T-helper 22 cell (primary cell): ENCODE measurements around the gene IDE.
"Not testable (repeated sequence)": the region's sequence is repeated elsewhere in the genome, so short reads cannot be mapped to it uniquely, and the experiment has no call there.

ENCODE experiments used
- DNase-seq: peaks from one replicate; pipeline ENCODE4 v3.0.0-alpha.2; 2020; ENCODE audit warnings: low read depth

Gene IDE

DNA sequence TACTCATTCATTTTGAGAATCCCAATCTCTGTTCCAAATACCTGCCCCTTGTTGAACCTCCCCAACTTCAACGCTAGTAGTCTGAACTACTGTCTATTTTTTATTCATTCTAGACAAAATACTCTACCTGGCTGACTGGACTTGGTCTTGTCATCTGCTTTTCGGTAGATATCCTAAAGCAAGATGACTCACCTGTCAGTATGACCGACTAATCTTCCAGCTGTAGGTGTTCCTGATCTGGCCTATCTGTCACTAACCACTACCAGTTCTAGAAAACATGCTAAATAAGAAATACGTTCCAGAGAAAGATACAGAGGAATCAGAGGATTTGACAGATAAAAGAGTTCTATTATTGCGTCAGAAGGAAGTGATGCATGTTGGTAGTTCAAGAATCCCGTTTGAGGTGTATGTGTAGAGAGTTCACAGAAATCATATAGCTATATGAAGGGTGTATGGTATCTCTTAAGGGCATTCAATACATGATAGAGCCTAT, 81.1 kb downstream of the IDE start:
- no peak for DNase-seq

GRCh38 chr10:92490387-92490786, 83.5 kb downstream of the IDE start:
- DNase-seq = no peak

DNA sequence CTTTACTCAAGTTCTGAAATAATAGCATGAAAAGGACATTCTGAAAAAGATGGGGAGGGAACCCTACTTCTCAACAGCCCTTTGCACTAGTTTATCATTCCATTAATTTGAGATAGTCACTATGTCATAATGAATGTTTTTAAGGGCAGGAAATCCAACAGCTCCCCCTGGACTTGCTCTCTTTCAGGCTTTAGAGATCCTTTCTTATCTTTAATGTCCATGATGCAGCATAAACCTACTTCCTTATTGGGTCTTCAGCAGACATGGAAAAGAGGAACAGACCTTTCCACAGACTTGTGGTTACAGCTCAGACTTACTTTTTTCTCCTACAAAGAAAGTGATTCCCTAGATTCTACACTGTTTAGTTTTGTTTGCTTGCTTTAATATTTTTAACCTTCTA, 87.3 kb downstream of the IDE start:
- DNase-seq = no peak

DNA sequence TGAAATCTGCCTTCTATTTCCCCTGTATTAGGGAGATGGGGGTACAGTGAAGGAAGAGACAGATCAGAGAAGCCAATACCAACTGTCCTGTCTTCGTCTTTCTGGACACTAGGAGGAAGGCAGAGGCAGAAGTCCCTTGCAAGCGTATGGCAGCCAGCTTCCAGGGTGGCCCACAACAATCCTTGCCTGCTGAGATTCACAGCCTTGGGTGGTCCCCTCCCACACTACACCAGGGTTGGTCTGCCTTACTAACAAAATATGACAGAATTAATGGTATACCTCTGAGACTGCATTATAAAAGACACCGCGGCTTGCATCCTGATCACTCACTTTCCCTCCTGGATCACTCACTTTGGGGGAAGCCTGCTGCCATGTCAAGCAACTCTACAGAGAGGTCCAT, 90.4 kb downstream of the IDE start:
- DNase-seq = no peak

GRCh38 chr10:92480413-92480812, 93.5 kb downstream of the IDE start:
- DNase-seq = no peak

GRCh38 chr10:92479547-92479946, 94.3 kb downstream of the IDE start:
- no peak for DNase-seq

GRCh38 chr10:92478536-92478935, 95.4 kb downstream of the IDE start:
- no peak for DNase-seq

DNA sequence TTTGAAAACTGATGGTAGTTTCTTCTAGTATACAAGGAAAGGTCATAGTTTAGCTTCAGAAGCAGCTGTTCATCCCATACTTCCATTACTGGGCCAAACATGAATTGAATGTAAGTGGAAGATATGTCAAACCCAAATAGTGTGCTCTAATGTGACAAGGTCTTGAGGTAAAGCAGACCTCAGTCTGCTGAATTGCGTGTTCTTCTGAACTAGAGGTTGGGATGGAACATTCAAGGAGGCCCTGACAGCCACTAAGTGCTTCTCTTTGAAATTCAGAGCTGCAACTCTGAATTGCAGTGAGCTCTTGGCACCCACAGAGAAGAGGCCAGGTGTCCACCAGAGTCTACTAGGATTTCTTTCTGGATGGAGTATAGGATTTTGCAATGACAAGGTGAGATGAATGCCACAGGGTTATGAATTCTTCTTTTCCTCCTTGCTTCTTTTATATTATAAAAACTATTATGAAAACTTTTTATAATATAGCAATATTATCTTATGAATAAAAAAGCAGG, 98.5 kb downstream of the IDE start:
- DNase-seq = no peak

- DNase-seq = no peak
Observed at GRCh38 chr10:92470026-92470425, 103.9 kb downstream of the IDE start.

DNA sequence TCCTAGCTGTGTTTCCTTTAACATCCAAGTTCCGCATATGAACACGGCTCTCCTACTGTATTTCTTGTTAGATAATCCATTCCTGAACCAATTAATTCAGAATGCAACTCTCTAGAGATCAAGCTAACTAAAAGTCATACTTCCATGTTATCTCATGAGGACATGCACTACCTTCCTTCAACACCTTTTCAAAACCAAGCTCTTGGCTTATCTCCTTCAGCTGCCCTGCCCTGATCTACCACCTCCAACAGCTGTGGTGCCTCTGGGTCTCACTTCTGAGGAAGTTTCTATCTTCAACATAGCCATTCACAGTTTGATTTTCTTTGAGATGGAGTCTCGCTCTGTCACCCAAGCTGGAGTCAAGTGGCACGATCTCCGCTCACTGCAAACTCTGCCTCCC, 109.5 kb downstream of the IDE start:
- DNase-seq = no peak

DNA sequence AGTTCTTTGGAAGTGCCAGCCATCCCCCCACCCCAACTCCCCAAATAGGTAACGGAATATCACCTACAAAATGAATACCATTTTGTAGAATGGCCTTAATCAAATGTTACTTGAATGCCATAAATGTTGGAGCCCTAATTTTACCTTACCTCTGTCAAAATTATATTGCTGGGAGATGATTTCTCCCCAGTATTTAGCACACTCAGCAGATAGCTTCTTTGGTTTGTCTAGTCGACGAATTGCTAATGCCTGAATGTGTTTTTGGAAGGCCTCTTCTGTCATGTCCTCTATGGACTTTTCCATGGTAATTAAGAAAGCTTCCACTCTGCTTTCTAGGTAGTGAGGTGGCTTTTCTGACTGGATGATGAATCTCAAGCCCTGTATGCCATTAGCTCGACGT, 110.3 kb downstream of the IDE start:
- DNase-seq = no peak

DNA sequence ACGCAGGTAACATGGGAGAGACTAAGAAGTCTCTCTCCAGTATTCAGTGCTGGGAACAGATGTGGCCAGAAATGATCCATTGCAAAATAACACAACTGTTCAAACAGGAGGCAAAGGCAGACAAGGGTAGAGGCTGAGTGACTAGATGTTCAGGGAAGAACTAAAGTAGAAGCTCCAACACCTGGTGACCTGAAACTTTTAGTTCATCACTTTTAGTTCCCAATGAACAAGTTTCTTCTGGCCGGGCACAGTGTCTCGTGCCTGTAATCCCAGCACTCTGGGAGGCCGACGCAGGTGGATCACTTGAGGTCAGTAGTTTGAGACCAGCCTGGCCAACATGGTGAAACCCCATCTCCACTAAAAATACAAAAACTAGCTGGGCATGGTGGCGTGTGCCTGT, 118.9 kb downstream of the IDE start:
- DNase-seq = not testable (repeated sequence)

- DNase-seq = no peak
Observed at GRCh38 chr10:92452313-92452712, 121.6 kb downstream of the IDE start.

DNA sequence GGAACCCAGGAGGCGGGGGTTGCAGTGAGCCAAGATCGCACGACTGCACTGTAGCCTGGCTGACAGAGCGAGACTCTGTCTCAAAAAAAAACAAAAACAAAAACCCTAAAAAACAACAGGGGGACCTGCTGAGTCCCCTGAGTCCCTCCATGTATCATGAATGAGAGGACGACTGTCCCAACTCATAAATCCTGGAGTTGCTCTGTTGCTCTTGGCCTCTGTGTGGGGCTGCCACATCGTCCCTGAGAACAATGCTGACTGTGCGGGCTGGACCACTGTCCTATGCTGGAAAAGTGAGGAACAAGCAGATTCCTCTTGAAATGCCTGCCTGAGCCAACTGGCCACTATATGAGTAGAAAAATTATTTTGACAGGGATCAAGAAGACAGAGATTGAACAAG, 122.5 kb downstream of the IDE start:
- DNase-seq = no peak

GRCh38 chr10:92450896-92451295, 123.0 kb downstream of the IDE start:
- no peak for DNase-seq

DNA sequence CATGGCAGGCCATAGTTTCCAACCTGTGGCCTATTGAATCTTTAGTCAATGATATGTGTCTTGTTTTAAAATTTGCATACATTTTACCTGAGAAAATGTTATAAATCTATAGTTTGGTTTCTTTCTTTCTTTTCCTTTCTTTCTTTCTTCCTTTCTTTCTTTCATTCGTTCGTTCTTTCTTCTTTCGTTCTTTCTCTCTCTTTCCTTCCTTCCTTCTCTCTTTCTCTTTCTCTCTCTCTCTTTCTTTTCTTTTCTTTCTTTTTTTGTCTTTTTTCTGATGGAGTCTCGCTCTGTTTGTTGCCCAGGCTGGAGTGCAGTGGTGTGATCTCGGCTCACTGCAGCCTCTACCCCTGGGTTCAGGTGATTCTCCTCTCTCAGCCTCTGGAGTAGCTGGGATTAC, 133.3 kb downstream of the IDE start:
- no peak for DNase-seq

GRCh38 chr10:92438220-92438619, 135.7 kb downstream of the IDE start:
- no peak for DNase-seq

DNA sequence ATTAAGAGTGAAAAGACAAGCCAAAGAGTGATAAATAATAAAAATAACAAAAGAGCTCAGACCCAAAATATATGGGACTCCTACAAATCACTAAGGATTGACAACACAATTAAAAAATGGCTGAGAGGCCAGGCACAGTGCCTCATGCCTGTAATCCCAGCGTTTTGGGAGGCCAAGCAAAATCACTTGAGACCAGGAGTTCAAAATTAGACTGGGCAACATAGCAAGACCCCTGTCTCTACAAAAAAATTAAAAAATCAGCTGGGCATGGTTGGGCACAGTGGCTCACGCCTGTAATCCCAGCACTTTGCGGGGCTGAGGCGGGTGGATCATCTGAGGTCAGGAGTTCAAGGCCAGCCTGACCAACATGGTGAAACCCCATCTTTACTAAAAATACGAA, 137.3 kb downstream of the IDE start:
- no peak for DNase-seq

DNA sequence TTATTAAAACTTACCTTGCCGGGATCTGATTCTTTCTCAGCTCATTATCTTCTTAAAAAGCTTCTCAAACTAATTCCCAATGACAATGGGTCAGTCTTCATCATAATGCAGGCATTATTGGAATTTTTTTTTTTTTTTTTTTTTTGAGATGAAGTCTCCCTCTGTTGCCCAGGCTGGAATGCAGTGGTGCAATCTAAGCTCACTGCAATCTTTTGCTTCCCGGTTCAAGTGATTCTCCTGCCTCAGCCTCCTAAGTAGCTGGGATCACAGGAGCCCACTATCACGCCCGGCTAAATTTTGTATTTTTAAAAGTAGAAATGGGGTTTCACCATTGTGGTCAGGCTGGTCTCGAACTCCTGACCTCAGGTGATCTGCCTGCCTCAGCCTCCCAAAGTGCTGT, 137.8 kb downstream of the IDE start:
- not testable (repeated sequence) for DNase-seq

DNA sequence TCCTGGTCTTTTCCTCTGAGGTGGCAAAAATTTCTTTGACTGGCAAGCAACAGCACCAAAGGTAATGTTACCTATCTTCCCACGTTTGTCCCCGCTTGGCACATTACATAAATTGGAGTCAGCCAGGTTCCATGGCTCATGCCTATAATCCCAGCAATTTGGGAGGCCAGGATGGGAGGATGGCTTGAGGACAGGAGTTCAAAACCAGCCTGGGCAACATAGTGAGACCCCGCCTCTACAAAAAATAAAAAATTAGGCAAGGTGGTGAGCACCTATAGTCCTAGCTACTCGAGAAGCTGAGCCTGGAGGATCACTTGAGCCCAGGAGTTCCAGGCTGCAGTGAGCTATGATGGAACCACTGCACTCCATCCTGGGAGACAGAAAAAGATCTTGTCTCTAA, 139.5 kb downstream of the IDE start:
- DNase-seq = no peak

DNA sequence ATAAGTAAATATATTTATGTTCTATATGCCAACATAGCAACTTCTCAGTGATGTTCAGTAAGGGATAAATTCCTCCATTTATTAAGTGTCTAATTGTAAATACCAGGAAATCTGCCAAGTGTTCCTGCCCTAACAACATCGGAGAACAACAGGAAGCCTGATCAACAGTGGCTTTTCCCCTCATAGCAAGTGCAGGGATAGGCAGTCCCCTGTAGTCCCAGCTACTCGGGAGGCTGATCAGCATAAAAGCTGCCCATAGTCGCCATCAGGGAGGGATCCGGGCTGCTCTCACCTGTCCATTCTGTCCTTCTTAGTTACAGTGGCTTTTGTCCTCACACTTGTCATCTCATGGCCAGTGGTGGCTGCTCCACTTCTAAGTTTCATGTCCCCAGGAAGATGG, 141.3 kb downstream of the IDE start:
- no peak for DNase-seq

DNA sequence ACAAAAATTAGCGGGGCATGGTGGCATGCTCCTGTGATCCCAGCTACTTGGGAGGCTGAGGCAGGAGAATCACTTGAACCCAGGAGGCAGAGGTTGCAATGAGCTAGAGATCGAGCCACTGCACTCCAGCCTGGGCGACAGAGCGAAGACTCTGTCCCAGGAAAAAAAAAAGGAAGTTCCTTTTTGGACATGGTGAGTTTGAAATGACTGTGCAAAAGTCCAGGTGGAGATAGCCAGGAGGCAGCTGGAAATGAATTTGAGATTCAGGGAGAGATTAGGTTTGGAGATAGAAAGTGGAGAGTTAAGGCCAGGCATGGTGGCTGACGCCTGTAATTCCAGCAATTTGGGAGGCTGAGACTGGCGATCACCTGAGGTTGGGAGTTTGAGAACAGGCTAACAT, 143.8 kb downstream of the IDE start:
- no peak for DNase-seq

DNA sequence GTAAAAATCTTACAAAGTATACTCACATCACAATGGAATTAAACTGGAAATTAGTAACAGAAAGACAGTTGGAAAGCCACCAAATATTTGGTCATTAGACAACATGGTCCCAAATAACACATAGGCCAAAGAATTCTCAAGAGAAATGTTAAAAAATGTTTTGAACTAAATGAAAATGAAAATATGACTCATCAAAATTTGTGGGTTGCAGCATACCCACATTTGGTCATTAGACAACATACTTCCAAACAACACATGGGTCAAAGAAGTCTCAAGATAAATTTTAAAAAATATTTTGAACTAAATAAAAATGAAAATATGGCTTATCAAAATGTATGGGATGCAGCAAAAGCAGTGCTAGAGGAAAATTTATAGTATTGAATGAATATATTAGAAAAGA, 152.3 kb downstream of the IDE start:
- DNase-seq = no peak

GRCh38 chr10:92420546-92421275, 153.2 kb downstream of the IDE start:
- no peak for DNase-seq
